Thyroid gland (tissue), 4 donors: ENCODE data around the gene ANO2.

Experiments used
- CTCF ChIP-seq, 6 experiments: fragments of 200-600 bp in 3 of 6; fragments of 450-650 bp in 3 of 6; sonication (generic) in 3 of 6; IDR thresholded peaks; one replicate each; pipeline ENCODE4 v1.5.1; 2016 to 2019; ENCODE audit warnings: antibody characterized with exemption in 6 of 6, mild to moderate bottlenecking in 2 of 6, inconsistent platforms in 1 of 6, moderate library complexity in 1 of 6
- POLR2A ChIP-seq, 2 donors: fragments of 450-650 bp; IDR thresholded peaks; one replicate each; pipeline ENCODE4 v1.6.1; 2017; ENCODE audit warnings: antibody characterized with exemption in 2 of 2, mild to moderate bottlenecking in 2 of 2, moderate library complexity in 1 of 2

- TF ChIP-seq POLR2A (IDR thresholded peaks at IDR 0.05) (no peak), CTCF (IDR thresholded peaks at IDR 0.05) (no peak)
Measured at GRCh38 chr12:5577741-5578140, 367.3 kb downstream of the ANO2 start.
